PC-3 (cell line): ENCODE results near the gene PSMD3. TPM values are rescaled to one million over a fixed set of nuclear protein-coding genes. Genes with fewer than 3 reads are reported as not detected.

Source experiments
- ATAC-seq: fragments of 200-7000 bp; cut with Tn5 transposase; 2 replicates; pipeline ENCODE4 v1.9.1; 2020; ENCODE audit warnings: mild to moderate bottlenecking, moderate library complexity
- BruUV-seq: library from RNA; stranded (reverse); fragments of 400-500 nt; replicated peaks from 2 replicates; lab custom pipeline; 2021; lab: Mats Ljungman, UMichigan
- CTCF ChIA-PET: fragments of 300-600 bp; sonication (Branson Sonifier 250); formaldehyde crosslinking; loops from one replicate; lab custom pipeline; 2022; ENCODE audit warnings: antibody characterized with exemption; lab: Charles Lee
- POLR2A ChIA-PET: fragments of 300-600 bp; sonication (Branson Sonifier 250); formaldehyde crosslinking; loops from one replicate; lab custom pipeline; 2022; ENCODE audit warnings: antibody characterized with exemption; ENCODE audit not compliant: unreplicated experiment; lab: Charles Lee
- DNase-seq: peaks from one replicate; pipeline ENCODE4 v3.0.0-alpha.2; 2015
- H2AFZ ChIP-seq: fragments of 300-600 bp; sonication (generic); 2 replicates; pipeline ENCODE4 v1.6.0; 2016; ENCODE audit warnings: antibody characterized with exemption, low read length
- H3F3A ChIP-seq: fragments of 300-600 bp; sonication (generic); one replicate; pipeline ENCODE4 v1.6.0; 2017; ENCODE audit warnings: antibody characterized with exemption, low read length, control low read depth, mild to moderate bottlenecking; ENCODE audit not compliant: unreplicated experiment
- H3K27ac ChIP-seq: fragments of 300-600 bp; sonication (generic); 2 replicates; pipeline ENCODE4 v1.5.1; 2016; ENCODE audit warnings: mild to moderate bottlenecking, low read length
- H3K27me3 ChIP-seq: fragments of 300-600 bp; sonication (generic); 2 replicates; pipeline ENCODE4 v1.6.1; 2016; ENCODE audit warnings: low read length, mixed read lengths
- H3K36me3 ChIP-seq: fragments of 300-600 bp; sonication (generic); 2 replicates; pipeline ENCODE4 v1.6.1; 2016; ENCODE audit warnings: low read depth, mixed run types, low read length, mixed read lengths
- H3K4me1 ChIP-seq: fragments of 300-600 bp; sonication (generic); 2 replicates; pipeline ENCODE4 v1.5.1; 2016; ENCODE audit warnings: low read length; ENCODE audit not compliant: insufficient read depth
- H3K4me2 ChIP-seq: fragments of 300-600 bp; sonication (generic); 2 replicates; pipeline ENCODE4 v1.6.0; 2016; ENCODE audit warnings: low read length
- H3K4me3 ChIP-seq: fragments of 300-600 bp; sonication (generic); 2 replicates; pipeline ENCODE4 v1.5.1; 2016; ENCODE audit warnings: mild to moderate bottlenecking, low read length, mixed read lengths
- H3K79me2 ChIP-seq: fragments of 300-600 bp; sonication (generic); 2 replicates; pipeline ENCODE4 v1.6.1; 2017; ENCODE audit warnings: low read length, mixed read lengths
- H3K9ac ChIP-seq: fragments of 300-600 bp; sonication (generic); 2 replicates; pipeline ENCODE4 v1.6.0; 2016; ENCODE audit warnings: mild to moderate bottlenecking, low read length
- H3K9me2 ChIP-seq: fragments of 300-600 bp; sonication (generic); replicated peaks from 2 replicates; pipeline ENCODE4 v1.6.1; 2016; ENCODE audit warnings: mixed run types, low read length, mixed read lengths
- H3K9me3 ChIP-seq: fragments of 300-600 bp; sonication (generic); 2 replicates; pipeline ENCODE4 v1.6.1; 2016; ENCODE audit warnings: low read length, mixed read lengths
- H4K20me1 ChIP-seq: fragments of 300-600 bp; sonication (generic); 2 replicates; pipeline ENCODE4 v1.6.1; 2016; ENCODE audit warnings: low read length, mixed read lengths
- CTCF ChIP-seq: fragments of 300-600 bp; sonication (generic); conservative IDR thresholded peaks from 2 replicates; pipeline ENCODE4 v1.5.1; 2017; ENCODE audit warnings: antibody characterized with exemption, low read depth, mild to moderate bottlenecking, low read length
- EZH2 ChIP-seq: fragments of 300-600 bp; sonication (generic); IDR thresholded peaks from one replicate; pipeline ENCODE4 v1.6.1; 2017; ENCODE audit warnings: antibody characterized with exemption, mild to moderate bottlenecking, low read length; ENCODE audit not compliant: unreplicated experiment
- EZH2phosphoT487 ChIP-seq: fragments of 300-600 bp; sonication (generic); IDR thresholded peaks from 2 replicates; pipeline ENCODE4 v1.6.1; 2018; ENCODE audit warnings: mild to moderate bottlenecking, antibody characterized with exemption, low read length, borderline replicate concordance
- intact Hi-C: fragments of 100-400 bp; cut with micrococcal nuclease; formaldehyde crosslinking; loops from 2 replicates; pipeline ENCODE4 v1.9.0; 2023
- total RNA-seq: library from RNA; depleted of rRNA; stranded (reverse); fragments of >200 nt; gene quantifications from 2 replicates; pipeline ENCODE4 v1.2.3, GENCODE V29; 2014

PSMD3 gene
- total RNA-seq, 1 experiment from 2014 or later = 267 TPM

DNA sequence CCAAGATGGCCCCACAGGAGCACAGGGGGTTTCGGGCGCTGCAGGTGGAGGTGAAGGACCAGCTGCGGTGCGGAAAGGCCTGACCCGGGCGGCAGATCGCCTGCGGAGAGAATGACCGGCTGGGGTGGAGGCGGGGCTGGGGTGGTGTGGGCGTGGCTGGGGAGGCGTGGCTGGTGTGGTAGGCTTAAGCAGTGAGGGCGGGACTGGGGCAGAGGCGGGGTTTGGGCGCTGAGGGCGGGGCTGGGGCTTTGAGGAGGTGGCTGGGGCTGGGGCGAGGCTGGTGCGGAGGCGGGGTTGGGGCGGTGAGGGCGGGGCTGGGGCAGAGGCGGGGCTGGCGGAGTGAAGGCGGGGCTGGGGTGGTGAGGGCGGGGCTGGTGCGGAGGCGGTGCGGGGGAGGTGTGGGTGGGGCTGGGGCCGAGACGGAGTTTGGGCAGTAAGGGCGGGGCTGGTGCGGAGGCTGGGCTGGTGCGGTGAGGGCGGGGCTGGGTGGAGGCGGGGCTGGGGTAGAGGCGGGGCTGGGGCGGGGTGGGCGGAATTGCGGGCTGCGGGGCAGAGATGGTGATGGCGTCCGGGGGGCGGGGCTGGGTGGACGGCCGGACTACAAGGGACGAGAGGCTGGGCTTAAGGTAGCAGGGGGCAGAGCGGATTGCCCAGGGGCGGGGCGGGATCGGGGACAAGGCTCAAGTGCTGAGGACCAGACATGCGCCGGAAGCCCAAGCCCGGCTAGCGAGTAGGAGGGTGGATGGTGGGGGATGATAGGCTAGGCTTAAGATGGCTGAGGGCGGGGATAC lies 27.7 kb upstream of the PSMD3 start:
- Histone ChIP-seq H2AFZ (peak overlapping the region; percentile 83), H3K9me3 (no peaks in the 10 kb centered on the region), H3K9ac (no peak overlapping the region), H3K4me3 (peak overlapping the region; percentile 60), H3K27ac (no peak overlapping the region), H3K79me2 (no peaks in the 10 kb centered on the region), H3K36me3 (no peaks in the 10 kb centered on the region), H4K20me1 (no peaks in the 10 kb centered on the region), H3K27me3 (no peaks in the 10 kb centered on the region), H3K4me1 (peaks cover 8% of the 10 kb centered on the region), H3F3A (no peaks in the 10 kb centered on the region), H3K9me2 (no peaks in the 10 kb centered on the region), H3K4me2 (peak overlapping the region; percentile 85)
- POLR2A ChIA-PET = interaction anchor here (0.6 to 0.7 kb wide), 2 partner anchors 327 to 1094 kb away, joined by 3 to 5 read pairs; no protein-coding TSS in a partner anchor
- BruUV-seq = no TSS peak
- DNase-seq = peak; percentile 79
- intact Hi-C loops = no loop called here
- no peak for TF ChIP-seq CTCF
- no peak for TF ChIP-seq EZH2
- no peak for TF ChIP-seq EZH2phosphoT487
- CTCF ChIA-PET = interaction anchor here (0.6 kb wide), 1 partner anchor 1834 kb away, joined by 6 read pairs; the partner anchor contains the start of gene JUP
- peak; percentile 93 for ATAC-seq

- Histone ChIP-seq H3K4me1 (peaks cover 8% of the 10 kb centered on the region), H3K4me3 (peak overlapping the region; percentile 43; the same call in 1 of the 2 replicates), H3K36me3 (no peaks in the 10 kb centered on the region), H3K9me2 (no peaks in the 10 kb centered on the region), H4K20me1 (no peaks in the 10 kb centered on the region), H3K27me3 (no peaks in the 10 kb centered on the region), H3K9ac (no peak overlapping the region), H3K4me2 (peak overlapping the region; percentile 65), H3K27ac (no peak overlapping the region), H3K9me3 (no peaks in the 10 kb centered on the region), H2AFZ (peak overlapping the region; percentile 66), H3K79me2 (no peaks in the 10 kb centered on the region), H3F3A (no peaks in the 10 kb centered on the region)
- intact Hi-C loops = no loop called here
- BruUV-seq = no TSS peak
- DNase-seq (no peak), ATAC-seq (no peak)
- POLR2A ChIA-PET = interaction anchor here (0.6 to 0.7 kb wide), 2 partner anchors 327 to 1094 kb away, joined by 3 to 5 read pairs; no protein-coding TSS in a partner anchor
- TF ChIP-seq CTCF (no peak), EZH2phosphoT487 (no peak), EZH2 (no peak)
- CTCF ChIA-PET = no interaction called here
Observed at GRCh38 chr17:39953471-39953888, 27.1 kb upstream of the PSMD3 start.

GRCh38 chr17:39954876-39955275 lies 25.7 kb upstream of the PSMD3 start:
- intact Hi-C loops = no loop called here
- H3K36me3 ChIP-seq = no peaks in the 10 kb centered on the region

More at GRCh38 chr17:39954876-39955275, 25.7 kb upstream of the PSMD3 start:
- Histone ChIP-seq H3K9me3 (no peaks in the 10 kb centered on the region), H3K79me2 (no peaks in the 10 kb centered on the region), H2AFZ (no peak overlapping the region), H3K4me3 (no peak overlapping the region), H3K4me2 (no peak overlapping the region), H3F3A (no peaks in the 10 kb centered on the region), H3K9ac (no peak overlapping the region), H3K27ac (no peak overlapping the region), H3K4me1 (peaks cover 8% of the 10 kb centered on the region), H3K27me3 (no peaks in the 10 kb centered on the region), H3K9me2 (no peaks in the 10 kb centered on the region), H4K20me1 (no peaks in the 10 kb centered on the region)
- POLR2A ChIA-PET = no interaction called here
- TF ChIP-seq EZH2phosphoT487 (no peak), CTCF (no peak), EZH2 (no peak)
- CTCF ChIA-PET = no interaction called here
- no peak for DNase-seq
- no TSS peak for BruUV-seq
- no peak for ATAC-seq
